WERI-Rb-1 (cell line): ENCODE results near the gene TIMP2.
"Not testable (repeated sequence)": the region's sequence is repeated elsewhere in the genome, so short reads cannot be mapped to it uniquely, and the experiment has no call there.

Experiments used
- DNase-seq: peaks from one replicate; pipeline ENCODE4 v3.0.0-alpha.2; 2020
- H3K27ac ChIP-seq: fragments of 250-450 bp; sonication (Bioruptor Pico); 2 replicates; pipeline ENCODE4 v1.5.1; 2020; ENCODE audit warnings: mild to moderate bottlenecking, moderate library complexity
- H3K27me3 ChIP-seq: fragments of 250-450 bp; sonication (Bioruptor Pico); 2 replicates; pipeline ENCODE4 v1.5.1; 2021; ENCODE audit warnings: mild to moderate bottlenecking, low read depth, moderate library complexity; ENCODE audit not compliant: insufficient read depth, severe bottlenecking
- H3K36me3 ChIP-seq: fragments of 250-450 bp; sonication (Bioruptor Pico); 2 replicates; pipeline ENCODE4 v1.5.1; 2020; ENCODE audit warnings: mild to moderate bottlenecking, moderate library complexity
- H3K4me3 ChIP-seq: 2 replicates; pipeline ENCODE4 v1.5.1; 2011; ENCODE audit warnings: low read depth, mild to moderate bottlenecking, control low read depth, low read length
- H3K9me3 ChIP-seq: fragments of 250-450 bp; sonication (Bioruptor Pico); 2 replicates; pipeline ENCODE4 v1.5.1; 2021; ENCODE audit warnings: mild to moderate bottlenecking, moderate library complexity; ENCODE audit not compliant: severe bottlenecking
- TF ChIP-seq, protein P1 (sequence below): IDR thresholded peaks from 2 replicates; pipeline ENCODE4 v1.5.1; 2011; ENCODE audit warnings: low read depth, mild to moderate bottlenecking, control low read depth, inconsistent platforms, low read length

Gene TIMP2

DNA sequence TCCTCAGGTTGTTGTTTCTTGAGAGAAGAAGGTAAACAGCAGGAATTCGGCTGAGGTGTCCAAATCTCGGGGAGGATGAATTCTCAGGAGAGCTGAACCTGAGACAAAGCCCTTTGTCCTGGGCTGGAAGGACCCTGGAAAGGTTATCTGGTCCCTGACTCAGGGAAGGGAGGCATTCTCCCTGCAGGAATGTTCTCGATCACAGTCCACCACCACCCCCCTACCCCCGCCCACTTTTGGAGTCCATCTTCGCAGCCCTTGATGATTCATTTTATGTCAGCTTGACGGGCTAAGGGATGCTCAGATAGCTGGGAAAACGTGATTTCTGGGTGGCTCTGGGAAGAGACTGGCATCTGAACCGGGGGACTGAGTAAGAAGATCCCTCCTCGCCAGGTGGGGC is 20.8 kb downstream of the TIMP2 start:
- no peak for DNase-seq
- Histone ChIP-seq H3K4me3 (no peak overlapping the region), H3K27me3 (no peaks in the 10 kb centered on the region), H3K9me3 (no peaks in the 10 kb centered on the region), H3K36me3 (peaks cover 30% of the 10 kb centered on the region), H3K27ac (no peak overlapping the region)
- TF ChIP-seq, protein P1, sequence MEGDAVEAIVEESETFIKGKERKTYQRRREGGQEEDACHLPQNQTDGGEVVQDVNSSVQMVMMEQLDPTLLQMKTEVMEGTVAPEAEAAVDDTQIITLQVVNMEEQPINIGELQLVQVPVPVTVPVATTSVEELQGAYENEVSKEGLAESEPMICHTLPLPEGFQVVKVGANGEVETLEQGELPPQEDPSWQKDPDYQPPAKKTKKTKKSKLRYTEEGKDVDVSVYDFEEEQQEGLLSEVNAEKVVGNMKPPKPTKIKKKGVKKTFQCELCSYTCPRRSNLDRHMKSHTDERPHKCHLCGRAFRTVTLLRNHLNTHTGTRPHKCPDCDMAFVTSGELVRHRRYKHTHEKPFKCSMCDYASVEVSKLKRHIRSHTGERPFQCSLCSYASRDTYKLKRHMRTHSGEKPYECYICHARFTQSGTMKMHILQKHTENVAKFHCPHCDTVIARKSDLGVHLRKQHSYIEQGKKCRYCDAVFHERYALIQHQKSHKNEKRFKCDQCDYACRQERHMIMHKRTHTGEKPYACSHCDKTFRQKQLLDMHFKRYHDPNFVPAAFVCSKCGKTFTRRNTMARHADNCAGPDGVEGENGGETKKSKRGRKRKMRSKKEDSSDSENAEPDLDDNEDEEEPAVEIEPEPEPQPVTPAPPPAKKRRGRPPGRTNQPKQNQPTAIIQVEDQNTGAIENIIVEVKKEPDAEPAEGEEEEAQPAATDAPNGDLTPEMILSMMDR, result no peak

DNA sequence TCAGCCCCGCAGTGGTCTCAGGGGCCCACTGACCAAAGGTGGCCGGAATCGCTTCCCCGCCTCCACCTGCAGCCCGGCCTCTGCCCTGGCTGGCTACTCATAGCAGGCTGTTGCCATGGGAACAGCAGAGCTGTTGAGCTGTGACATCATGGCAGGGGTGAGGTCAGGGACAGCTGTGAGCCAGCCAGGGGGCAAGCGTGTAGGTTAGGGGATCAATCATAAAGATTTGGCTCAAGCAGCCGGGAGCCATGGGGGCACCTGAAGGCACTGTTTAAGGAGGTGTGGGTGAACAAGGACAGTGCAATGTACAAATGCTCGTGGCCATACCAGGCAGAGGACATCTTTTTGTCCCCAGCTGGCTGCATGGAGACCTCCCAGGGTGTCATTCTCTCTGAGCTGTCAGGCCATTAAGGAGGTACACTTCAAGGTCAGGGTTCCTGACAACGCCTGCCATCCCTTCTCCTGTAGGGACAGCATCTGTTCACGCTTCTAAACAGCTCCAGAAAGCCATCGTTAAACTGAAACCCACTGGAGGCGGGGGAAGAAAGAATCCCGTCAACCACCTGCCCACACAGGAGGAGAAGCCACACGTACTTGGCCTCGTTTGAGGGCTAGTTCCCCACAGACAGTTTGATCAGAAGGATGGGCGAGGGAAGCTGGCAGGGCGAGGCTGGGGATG is 21.9 kb downstream of the TIMP2 start, which contains the start of gene CEP295NL:
CEP295NL (minus strand) TSS at position 101 of the 679 bp plus-strand sequence. CDS start 1,373 bp downstream, outside the sequence.
- no peaks in the 10 kb centered on the region for H3K27me3 ChIP-seq
- H3K9me3 ChIP-seq, result no peaks in the 10 kb centered on the region
- TF ChIP-seq, protein P1, result no peak
- H3K27ac ChIP-seq, result peak within 1 kb of the TSS; percentile 45
- DNase-seq, result peak; percentile 75
- no peak within 1 kb of the TSS for H3K4me3 ChIP-seq
- peaks cover 32% of the 10 kb centered on the region for H3K36me3 ChIP-seq

DNA sequence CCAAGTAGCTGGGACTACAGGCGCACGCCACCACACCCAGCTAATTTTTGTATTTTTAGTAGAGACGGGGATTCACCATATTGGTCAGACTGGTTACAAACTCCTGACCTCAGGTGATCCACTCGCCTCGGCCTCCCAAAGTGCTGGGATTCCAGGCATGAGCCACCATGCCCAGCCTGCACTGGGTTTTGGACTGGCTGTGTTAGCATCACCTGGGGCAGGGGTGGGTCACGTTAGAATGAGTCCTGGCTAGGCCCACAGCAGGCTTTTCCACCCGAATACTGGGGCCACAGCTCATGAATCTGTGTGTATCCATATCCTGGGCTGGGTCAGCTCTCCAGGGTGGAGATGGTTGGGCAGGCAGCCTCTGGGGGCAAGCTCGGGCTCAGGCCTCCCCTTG is 23.0 kb downstream of the TIMP2 start:
- H3K9me3 ChIP-seq, H3K4me3 ChIP-seq, DNase-seq, H3K27me3 ChIP-seq: not testable (repeated sequence)
- peak overlapping the region; percentile 45; the same call in 1 of the 2 replicates for H3K27ac ChIP-seq
- H3K36me3 ChIP-seq, result peaks cover 34% of the 10 kb centered on the region

DNA sequence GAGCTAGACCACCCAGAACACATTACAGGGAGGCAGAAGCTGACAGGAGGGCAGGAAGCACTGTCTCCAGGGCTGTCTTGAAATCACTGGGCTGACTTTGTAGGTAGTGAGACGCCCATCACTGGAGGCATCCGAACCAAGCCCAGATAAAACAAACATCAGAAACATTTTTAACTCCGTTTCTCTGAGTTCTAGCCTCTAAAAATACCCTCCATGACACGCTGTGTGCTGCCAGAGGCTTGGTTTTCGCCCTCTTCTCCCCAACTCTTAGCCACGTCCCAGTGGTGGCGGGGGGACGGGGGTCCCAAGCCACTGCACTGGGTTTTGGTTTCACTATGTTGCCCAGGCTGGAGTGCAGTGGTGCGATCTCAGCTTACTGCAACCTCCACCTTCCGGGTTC is 23.4 kb downstream of the TIMP2 start:
- H3K36me3 ChIP-seq, result peaks cover 34% of the 10 kb centered on the region
- TF ChIP-seq, protein P1, result no peak

DNA sequence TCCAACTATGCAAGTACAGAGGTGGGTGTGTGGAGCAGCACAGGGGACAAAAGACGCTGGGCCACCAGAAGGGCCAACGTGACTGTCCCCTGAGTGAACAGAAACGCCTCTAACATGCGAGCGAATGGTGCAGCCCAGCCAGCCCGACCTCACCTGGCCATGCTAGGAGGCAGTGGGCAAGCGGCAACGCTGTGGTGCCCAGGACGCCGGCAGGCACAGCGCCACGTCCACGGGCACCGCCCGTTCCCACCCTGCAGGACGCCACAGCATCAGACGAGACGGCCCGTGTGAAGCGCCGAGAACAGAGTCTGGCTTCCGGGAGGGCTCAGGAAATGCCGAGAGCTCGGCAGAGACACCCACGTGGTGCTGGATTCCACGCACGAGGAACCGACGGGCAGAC is 24.4 kb downstream of the TIMP2 start:
- TF ChIP-seq, protein P1, result no peak
- no peaks in the 10 kb centered on the region for H3K27me3 ChIP-seq
- H3K27ac ChIP-seq, result no peak overlapping the region
- DNase-seq, result no peak
- no peak overlapping the region for H3K4me3 ChIP-seq
- no peaks in the 10 kb centered on the region for H3K9me3 ChIP-seq
- peaks cover 32% of the 10 kb centered on the region for H3K36me3 ChIP-seq

More for the DNA sequence above, 23.4 kb downstream of the TIMP2 start:
- Histone ChIP-seq H3K27ac (no peak overlapping the region), H3K27me3 (no peaks in the 10 kb centered on the region), H3K9me3 (no peaks in the 10 kb centered on the region), H3K4me3 (no peak overlapping the region)
- DNase-seq, result no peak

DNA sequence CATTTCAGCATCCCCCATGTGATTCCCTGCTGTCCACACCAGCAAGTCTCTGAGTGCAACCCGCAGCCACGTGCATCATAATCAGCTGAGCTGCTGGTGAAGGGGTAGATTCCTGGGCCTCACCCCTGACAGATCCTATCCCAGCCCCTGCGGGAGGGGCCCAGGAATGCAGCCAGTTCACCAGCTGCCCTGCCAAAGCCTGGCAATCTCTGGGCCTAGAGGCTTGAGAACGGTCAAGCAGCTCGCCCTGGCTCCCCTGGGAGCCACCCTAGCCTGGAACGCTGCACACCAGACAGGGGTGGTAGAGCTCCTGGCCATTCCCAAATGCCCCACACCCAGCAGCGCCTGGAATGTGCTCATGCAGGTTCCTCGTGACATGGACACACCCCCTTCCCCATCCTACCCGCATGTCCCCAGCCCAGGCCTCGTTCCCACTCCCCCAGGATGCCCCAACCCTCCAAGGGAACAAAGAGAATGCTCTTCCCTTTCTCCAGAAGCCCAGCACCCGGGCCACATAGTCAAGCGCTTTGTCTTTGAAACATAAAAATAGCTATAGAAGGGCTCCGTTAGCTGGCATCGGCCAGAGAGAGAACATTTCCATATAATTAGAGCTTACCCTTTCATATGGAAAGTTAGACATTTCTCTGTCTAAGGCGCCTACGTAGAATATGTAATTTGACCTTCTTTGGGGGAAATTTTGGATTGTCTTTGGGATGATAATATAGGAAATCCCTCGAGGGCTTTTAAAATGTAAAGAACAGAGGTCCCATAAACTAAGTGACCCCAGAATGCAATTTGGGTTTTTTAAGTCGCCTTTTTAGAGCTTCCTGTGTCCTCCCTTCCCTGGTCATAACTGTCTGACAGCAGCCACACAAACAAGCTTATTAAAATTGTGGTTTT is 25.6 kb downstream of the TIMP2 start:
- TF ChIP-seq, protein P1, result no peak
- H3K36me3 ChIP-seq, result peaks cover 32% of the 10 kb centered on the region
- no peak for DNase-seq
- H3K9me3 ChIP-seq, result no peaks in the 10 kb centered on the region
- no peak overlapping the region for H3K27ac ChIP-seq
- H3K4me3 ChIP-seq, result no peak overlapping the region
- no peaks in the 10 kb centered on the region for H3K27me3 ChIP-seq
